22Rv1 (cell line): ENCODE measurements around the gene PRG3.

Experiments used
- H3K27ac ChIP-seq: fragments of 450-650 bp; 2 replicates; pipeline ENCODE4 v1.5.1; 2017
- CTCF ChIP-seq: fragments of 450-650 bp; IDR thresholded peaks from 2 replicates; pipeline ENCODE4 v1.5.1; 2017; ENCODE audit warnings: mild to moderate bottlenecking
- ZFX ChIP-seq: fragments of 450-650 bp; IDR thresholded peaks from 2 replicates; pipeline ENCODE4 v1.6.1; 2017; ENCODE audit warnings: antibody characterized with exemption, borderline replicate concordance

The PRG3 gene

GRCh38 chr11:57394203-57394965 is 13.4 kb upstream of the PRG3 start:
- TF ChIP-seq CTCF (no peak), ZFX (no peak)
- no peak overlapping the region for H3K27ac ChIP-seq

GRCh38 chr11:57392763-57393105 is 11.8 kb upstream of the PRG3 start:
- no peak for TF ChIP-seq CTCF
- TF ChIP-seq ZFX = no peak
- no peak overlapping the region for H3K27ac ChIP-seq

GRCh38 chr11:57392066-57392762 is 11.3 kb upstream of the PRG3 start:
- no peak overlapping the region for H3K27ac ChIP-seq
- TF ChIP-seq ZFX (no peak), CTCF (no peak)

GRCh38 chr11:57391539-57391938 is 10.6 kb upstream of the PRG3 start:
- H3K27ac ChIP-seq = no peak overlapping the region
- TF ChIP-seq ZFX (no peak), CTCF (no peak)

- TF ChIP-seq CTCF = no peak
- TF ChIP-seq ZFX = no peak
These were observed 10.2 kb upstream of the PRG3 start for GRCh38 chr11:57391111-57391510.

GRCh38 chr11:57390535-57390934 is 9.6 kb upstream of the PRG3 start, which contains the start of gene PRG2:
PRG2 (minus strand) TSS chr11:57390650; CDS start chr11:57389944, 706 bp downstream.
- TF ChIP-seq ZFX (no peak), CTCF (no peak)
- H3K27ac ChIP-seq = no peak within 1 kb of the TSS

More at GRCh38 chr11:57391111-57391510, 10.2 kb upstream of the PRG3 start:
- no peak overlapping the region for H3K27ac ChIP-seq
